Measurements from ENCODE around the gene ZNF775. TPM values are rescaled to one million over a fixed set of nuclear protein-coding genes. Genes with fewer than 3 reads are reported as not detected.
A peak's percentile ranks its signal among the peaks of the same experiment; 100 is the strongest.

ZNF775 gene
- total RNA-seq, 1 donor from 2014 or later: 3.0 TPM

- H3K4me1 Mint-ChIP-seq: peaks cover 71% of the 10 kb centered on the region
- H3K27ac ChIP-seq: no peak overlapping the region
- peaks cover 46% of the 10 kb centered on the region for H3F3A ChIP-seq (ENCODE audit: low read depth)
- no peak overlapping the region for H3K4me3 ChIP-seq
- peaks cover 50% of the 10 kb centered on the region for H3K79me2 ChIP-seq (ENCODE audit: low read depth)
- H3K4me3 Mint-ChIP-seq: peak overlapping the region; percentile 84
- TF ChIP-seq EZH2phosphoT487 (IDR thresholded peaks at IDR 0.05) (no peak), EZH2 (IDR thresholded peaks at IDR 0.05) (no peak)
- no peaks in the 10 kb centered on the region for H3K36me3 ChIP-seq
- H2AFZ ChIP-seq (replicated peaks): no peak overlapping the region
- H4K20me1 ChIP-seq (ENCODE audit: low read depth): peaks cover 53% of the 10 kb centered on the region
- no peak overlapping the region for H3K4me2 ChIP-seq
- H3K36me3 Mint-ChIP-seq: peaks cover 22% of the 10 kb centered on the region
- peaks cover 26% of the 10 kb centered on the region for H3K4me1 ChIP-seq
- H3K9ac ChIP-seq: no peak overlapping the region
- no peaks in the 10 kb centered on the region for H3K27me3 ChIP-seq
- H3K9me3 ChIP-seq (ENCODE audit: low read depth): no peaks in the 10 kb centered on the region
- peaks cover 18% of the 10 kb centered on the region for H3K27me3 Mint-ChIP-seq (ENCODE audit: insufficient read depth, low read depth)
- H3K27ac Mint-ChIP-seq: no peak overlapping the region
- H3K9me3 Mint-ChIP-seq: no peaks in the 10 kb centered on the region
- peak; percentile 2 for DNase-seq (ENCODE audit: low spot score)
Observed at GRCh38 chr7:150377196-150377595, 1.9 kb upstream of the ZNF775 start.

- H2AFZ ChIP-seq (replicated peaks): no peak overlapping the region
- Mint-ChIP-seq H3K36me3 (peaks cover 22% of the 10 kb centered on the region), H3K4me1 (peaks cover 73% of the 10 kb centered on the region), H3K9me3 (no peaks in the 10 kb centered on the region), H3K27ac (peak overlapping the region; percentile 86), H3K4me3 (peak overlapping the region; percentile 84), H3K27me3 (ENCODE audit: insufficient read depth, low read depth) (peaks cover 21% of the 10 kb centered on the region)
- no peak overlapping the region for H3K9ac ChIP-seq
- no peak for TF ChIP-seq EZH2phosphoT487 (IDR thresholded peaks at IDR 0.05)
- TF ChIP-seq, protein P1, sequence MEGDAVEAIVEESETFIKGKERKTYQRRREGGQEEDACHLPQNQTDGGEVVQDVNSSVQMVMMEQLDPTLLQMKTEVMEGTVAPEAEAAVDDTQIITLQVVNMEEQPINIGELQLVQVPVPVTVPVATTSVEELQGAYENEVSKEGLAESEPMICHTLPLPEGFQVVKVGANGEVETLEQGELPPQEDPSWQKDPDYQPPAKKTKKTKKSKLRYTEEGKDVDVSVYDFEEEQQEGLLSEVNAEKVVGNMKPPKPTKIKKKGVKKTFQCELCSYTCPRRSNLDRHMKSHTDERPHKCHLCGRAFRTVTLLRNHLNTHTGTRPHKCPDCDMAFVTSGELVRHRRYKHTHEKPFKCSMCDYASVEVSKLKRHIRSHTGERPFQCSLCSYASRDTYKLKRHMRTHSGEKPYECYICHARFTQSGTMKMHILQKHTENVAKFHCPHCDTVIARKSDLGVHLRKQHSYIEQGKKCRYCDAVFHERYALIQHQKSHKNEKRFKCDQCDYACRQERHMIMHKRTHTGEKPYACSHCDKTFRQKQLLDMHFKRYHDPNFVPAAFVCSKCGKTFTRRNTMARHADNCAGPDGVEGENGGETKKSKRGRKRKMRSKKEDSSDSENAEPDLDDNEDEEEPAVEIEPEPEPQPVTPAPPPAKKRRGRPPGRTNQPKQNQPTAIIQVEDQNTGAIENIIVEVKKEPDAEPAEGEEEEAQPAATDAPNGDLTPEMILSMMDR (IDR thresholded peaks at IDR 0.05): no peak
- TF ChIP-seq EZH2 (IDR thresholded peaks at IDR 0.05): no peak
- peaks cover 30% of the 10 kb centered on the region for H3K4me1 ChIP-seq
- no peak overlapping the region for H3K4me3 ChIP-seq
- H3F3A ChIP-seq (ENCODE audit: low read depth): peaks cover 51% of the 10 kb centered on the region
- no peak for DNase-seq (ENCODE audit: low spot score)
- H3K9me3 ChIP-seq (ENCODE audit: low read depth): no peaks in the 10 kb centered on the region
- no peaks in the 10 kb centered on the region for H3K36me3 ChIP-seq
- no peaks in the 10 kb centered on the region for H3K27me3 ChIP-seq
- peak overlapping the region; percentile 93 for H3K27ac ChIP-seq
- H4K20me1 ChIP-seq (ENCODE audit: low read depth): peaks cover 58% of the 10 kb centered on the region
- peak overlapping the region; percentile 74 for H3K4me2 ChIP-seq
- H3K79me2 ChIP-seq (ENCODE audit: low read depth): peaks cover 50% of the 10 kb centered on the region
Observed at GRCh38 chr7:150377635-150378034, 1.5 kb upstream of the ZNF775 start.

DNA sequence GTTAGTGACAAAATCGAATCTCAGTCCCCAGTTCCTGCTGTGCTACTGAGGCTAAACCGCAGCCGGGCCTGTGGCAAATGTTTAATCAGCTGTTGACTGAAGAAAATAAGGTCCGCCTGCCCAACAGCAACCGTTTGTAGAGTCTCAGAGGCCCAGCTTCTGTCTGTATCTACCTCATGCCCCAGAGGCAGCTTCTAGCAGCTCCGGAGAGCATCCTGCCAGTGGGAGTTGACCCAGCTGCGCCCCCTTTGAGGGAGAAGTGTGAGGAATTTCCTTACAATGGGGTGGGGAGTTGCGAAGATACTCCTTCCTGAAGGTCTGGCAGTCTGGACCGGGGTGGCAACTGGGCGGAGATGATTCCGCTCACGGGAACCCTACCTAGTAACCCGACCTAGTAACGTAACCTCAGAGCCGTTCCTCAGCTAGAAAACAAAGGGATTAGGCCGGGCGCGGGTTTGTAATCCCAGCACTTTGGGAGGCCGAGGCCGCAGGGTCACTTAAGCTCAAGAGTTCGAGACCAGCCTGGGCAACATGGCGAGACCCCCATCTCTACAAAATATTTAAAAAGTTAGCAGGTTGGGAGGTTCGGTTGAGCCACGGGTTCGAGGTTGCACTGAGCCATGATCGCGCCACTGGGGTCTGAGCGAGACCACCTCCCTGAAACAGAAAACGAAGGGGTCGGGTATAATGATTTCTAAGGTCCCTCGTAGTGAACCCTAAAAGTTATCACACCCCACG, 846 bp upstream of the ZNF775 start:
- Histone ChIP-seq H3K4me3 (peak overlapping the region; percentile 98), H3K4me1 (peaks cover 37% of the 10 kb centered on the region), H3K9ac (peak overlapping the region; percentile 15), H3K36me3 (no peaks in the 10 kb centered on the region), H3K9me3 (ENCODE audit: low read depth) (no peaks in the 10 kb centered on the region), H3K4me2 (peak overlapping the region; percentile 74), H3K79me2 (ENCODE audit: low read depth) (peaks cover 50% of the 10 kb centered on the region), H3K27me3 (no peaks in the 10 kb centered on the region), H4K20me1 (ENCODE audit: low read depth) (peaks cover 56% of the 10 kb centered on the region), H3K27ac (peak overlapping the region; percentile 93), H3F3A (ENCODE audit: low read depth) (peaks cover 56% of the 10 kb centered on the region), H2AFZ (replicated peaks) (no peak overlapping the region)
- Mint-ChIP-seq H3K27ac (peak overlapping the region; percentile 86), H3K9me3 (no peaks in the 10 kb centered on the region), H3K36me3 (peaks cover 22% of the 10 kb centered on the region), H3K4me1 (peaks cover 73% of the 10 kb centered on the region), H3K4me3 (peak overlapping the region; percentile 84), H3K27me3 (ENCODE audit: insufficient read depth, low read depth) (peaks cover 22% of the 10 kb centered on the region)
- peak; percentile 94 for DNase-seq (ENCODE audit: low spot score)
- no peak for TF ChIP-seq EZH2 (IDR thresholded peaks at IDR 0.05)
- no peak for TF ChIP-seq EZH2phosphoT487 (IDR thresholded peaks at IDR 0.05)
- TF ChIP-seq, protein P1 (IDR thresholded peaks at IDR 0.05): peak; percentile 49
